ENCODE measurements around the gene TUBA8.

- no peak for TF ChIP-seq CTCF (IDR thresholded peaks at IDR 0.05; ENCODE audit: borderline replicate concordance, extremely low read depth, low read length, poor library complexity, severe bottlenecking)
- no peak for TF ChIP-seq EZH2 (IDR thresholded peaks at IDR 0.05; ENCODE audit: borderline replicate concordance, low read depth, low read length, severe bottlenecking)
Observed at GRCh38 chr22:18075101-18075719, 35.4 kb upstream of the TUBA8 start.

All from DND-41 (cell line).